OCI-M1 (cell line): ENCODE measurements around the gene SMG1.
A peak's percentile ranks its signal among the peaks of the same experiment; 100 is the strongest.
"Not testable (repeated sequence)": the region's sequence is repeated elsewhere in the genome, so short reads cannot be mapped to it uniquely, and the experiment has no call there.

Source experiments
- DNase-seq: peaks from one replicate; lab custom pipeline; 2025; lab: John Stamatoyannopoulos, UW

SMG1 gene

GRCh38 chr16:18797746-18798145 lies 128.5 kb downstream of the SMG1 start:
- DNase-seq: no peak

- DNase-seq: no peak
Measured at GRCh38 chr16:18796377-18796776, 129.8 kb downstream of the SMG1 start.

- DNase-seq: no peak
Measured at GRCh38 chr16:18792836-18793433, 133.3 kb downstream of the SMG1 start.

- DNase-seq: peak; percentile 97
Measured at GRCh38 chr16:18789850-18790706, 136.1 kb downstream of the SMG1 start, which contains the start of gene RPS15A. Gene RPS15A, minus strand, starts transcription at chr16:18790334. Its CDS starts 1,221 bp downstream, at chr16:18789113.

GRCh38 chr16:18789515-18789849 lies 136.7 kb downstream of the SMG1 start:
- DNase-seq: no peak

- DNase-seq: peak; percentile 16
Measured at GRCh38 chr16:18788828-18789514, 137.2 kb downstream of the SMG1 start.

GRCh38 chr16:18784917-18785623 lies 141.1 kb downstream of the SMG1 start:
- DNase-seq: no peak

- no peak for DNase-seq
Measured at GRCh38 chr16:18783430-18784341, 142.5 kb downstream of the SMG1 start.

- DNase-seq: no peak
Measured at GRCh38 chr16:18782697-18783429, 143.3 kb downstream of the SMG1 start.

- not testable (repeated sequence) for DNase-seq
Measured at GRCh38 chr16:18781232-18781631, 145.0 kb downstream of the SMG1 start.

GRCh38 chr16:18780460-18781026 lies 145.7 kb downstream of the SMG1 start:
- not testable (repeated sequence) for DNase-seq

- not testable (repeated sequence) for DNase-seq
Measured at GRCh38 chr16:18777664-18778063, 148.5 kb downstream of the SMG1 start.

- DNase-seq: not testable (repeated sequence)
Measured at GRCh38 chr16:18776334-18776733, 149.9 kb downstream of the SMG1 start.

GRCh38 chr16:18774651-18775050 lies 151.6 kb downstream of the SMG1 start:
- not testable (repeated sequence) for DNase-seq

- DNase-seq: not testable (repeated sequence)
Measured at GRCh38 chr16:18772171-18772570, 154.0 kb downstream of the SMG1 start.

- DNase-seq: not testable (repeated sequence)
Measured at GRCh38 chr16:18770336-18770962, 155.8 kb downstream of the SMG1 start.

- DNase-seq: not testable (repeated sequence)
Measured at GRCh38 chr16:18767217-18767616, 159.0 kb downstream of the SMG1 start.

GRCh38 chr16:18762713-18763112 lies 163.5 kb downstream of the SMG1 start:
- not testable (repeated sequence) for DNase-seq
